HCT116 (cell line): Measurements from ENCODE around the gene MYL3. TPM values are rescaled to one million over a fixed set of nuclear protein-coding genes. Genes with fewer than 3 reads are reported as not detected.

ENCODE experiments used
- ATAC-seq: fragments of 200-7000 bp; cut with Tn5 transposase; 2 replicates; pipeline ENCODE4 v1.9.1; 2020; ENCODE audit warnings: mild to moderate bottlenecking, moderate library complexity
- BruUV-seq: library from RNA; stranded (reverse); fragments of 400-500 nt; replicated peaks from 2 replicates; lab custom pipeline; 2021; lab: Mats Ljungman, UMichigan
- CTCF ChIA-PET: fragments of 300-600 bp; sonication (Branson Sonifier 250); formaldehyde crosslinking; loops from one replicate; lab custom pipeline; 2021; ENCODE audit warnings: antibody characterized with exemption; lab: Charles Lee
- POLR2A ChIA-PET: fragments of 300-600, 350-600 bp; sonication (Branson Sonifier 250); formaldehyde crosslinking; loops from one replicate; lab custom pipeline; 2021; ENCODE audit warnings: antibody characterized with exemption; lab: Charles Lee
- RAD21 ChIA-PET, 2 experiments: fragments of 300-600 bp; sonication (Branson Sonifier 250); formaldehyde crosslinking; loops; one replicate each; lab custom pipeline; 2023; ENCODE audit warnings: low total read pairs in 2 of 2; ENCODE audit not compliant: uncharacterized antibody in 2 of 2, unreplicated experiment in 2 of 2, low non-redundant PET in 1 of 2; lab: Charles Lee
- DNase-seq: peaks from one replicate; pipeline ENCODE4 v3.0.0-alpha.2; 2010; ENCODE audit warnings: low read depth, low spot score
- H2AFZ ChIP-seq: fragments of 200-600 bp; shearing (Covaris generic), sonication (generic); 2 replicates; pipeline ENCODE4 v1.6.1; 2017; ENCODE audit warnings: low read depth, mixed run types, mixed read lengths, antibody characterized with exemption, low read length; ENCODE audit not compliant: poor library complexity, severe bottlenecking
- H3K27ac ChIP-seq: 2 replicates; pipeline ENCODE4 v1.5.1; 2012; ENCODE audit warnings: low read depth, low read length
- H3K27me3 ChIP-seq: fragments of 200-600 bp; sonication (generic); 2 replicates; pipeline ENCODE4 v1.6.1; 2016; ENCODE audit warnings: mixed run types, low read length, mixed read lengths; ENCODE audit not compliant: insufficient read depth
- H3K36me3 ChIP-seq, 2 experiments: fragments of 200-500 bp in 1 of 2; fragments of 200-600 bp in 1 of 2; sonication (Bioruptor generic) in 1 of 2; sonication (generic) in 1 of 2; 2 replicates each; pipeline versions ENCODE4 v1.5.1 to v1.6.1; 2014 to 2016; ENCODE audit warnings: low read length in 2 of 2, inconsistent platforms in 1 of 2, mixed read lengths in 1 of 2, mixed run types in 1 of 2; ENCODE audit not compliant: insufficient read depth in 2 of 2, control insufficient read depth in 1 of 2
- H3K4me1 ChIP-seq, 2 experiments: fragments of 200-600 bp in 1 of 2; sonication (generic) in 1 of 2; 2 replicates each; pipeline versions ENCODE4 v1.5.1 to v1.6.1; 2012 to 2017; ENCODE audit warnings: low read length in 2 of 2, inconsistent platforms in 1 of 2, mild to moderate bottlenecking in 1 of 2, mixed read lengths in 1 of 2, mixed run types in 1 of 2, moderate library complexity in 1 of 2; ENCODE audit not compliant: insufficient read depth in 2 of 2, control insufficient read depth in 1 of 2
- H3K4me2 ChIP-seq: fragments of 200-600 bp; sonication (generic); 2 replicates; pipeline ENCODE4 v1.6.1; 2017; ENCODE audit warnings: mixed run types, low read length, mixed read lengths
- H3K4me3 ChIP-seq, 2 experiments: fragments of 200-600 bp in 1 of 2; sonication (generic) in 1 of 2; replicated peaks in 1 of 2; 2 replicates each; pipeline ENCODE4 v1.5.1; 2011 to 2016; ENCODE audit warnings: low read length in 2 of 2, control low read depth in 1 of 2, low read depth in 1 of 2, mild to moderate bottlenecking in 1 of 2, mixed read lengths in 1 of 2, mixed run types in 1 of 2
- H3K79me2 ChIP-seq: fragments of 200-600 bp; sonication (generic); 2 replicates; pipeline ENCODE4 v1.6.1; 2017; ENCODE audit warnings: mild to moderate bottlenecking, mixed run types, low read length, moderate library complexity, mixed read lengths; ENCODE audit not compliant: insufficient read depth
- H3K9ac ChIP-seq: fragments of 200-600 bp; sonication (generic); 2 replicates; pipeline ENCODE4 v1.6.1; 2016; ENCODE audit warnings: low read length, mixed read lengths
- H3K9me2 ChIP-seq: fragments of 200-600 bp; sonication (generic), shearing (Covaris generic); 2 replicates; pipeline ENCODE4 v1.6.1; 2017; ENCODE audit warnings: mixed run types, mild to moderate bottlenecking, moderate library complexity; ENCODE audit not compliant: insufficient read depth
- H3K9me3 ChIP-seq, 2 experiments: fragments of 200-500 bp in 1 of 2; fragments of 200-600 bp in 1 of 2; sonication (Bioruptor generic) in 1 of 2; sonication (generic) in 1 of 2; 2 replicates each; pipeline ENCODE4 v1.6.1; 2014 to 2017; ENCODE audit warnings: low read length in 2 of 2, mixed read lengths in 2 of 2, inconsistent platforms in 1 of 2, low read depth in 1 of 2, mild to moderate bottlenecking in 1 of 2, mixed run types in 1 of 2, moderate library complexity in 1 of 2; ENCODE audit not compliant: control insufficient read depth in 1 of 2, insufficient read depth in 1 of 2
- H4K20me1 ChIP-seq: fragments of 200-600 bp; sonication (generic), shearing (Covaris generic); 2 replicates; pipeline ENCODE4 v1.6.1; 2017; ENCODE audit warnings: mixed run types, mild to moderate bottlenecking, moderate library complexity; ENCODE audit not compliant: insufficient read depth
- CBX3 ChIP-seq: IDR thresholded peaks from 2 replicates; pipeline ENCODE4 v1.6.1; 2012; ENCODE audit warnings: low read depth
- CEBPB ChIP-seq: IDR thresholded peaks from 2 replicates; pipeline ENCODE4 v1.6.1; 2012; ENCODE audit warnings: low read depth
- EZH2 ChIP-seq: fragments of 200-600 bp; sonication (generic); IDR thresholded peaks from 2 replicates; pipeline ENCODE4 v1.6.1; 2017; ENCODE audit warnings: antibody characterized with exemption, mixed run types
- POLR2AphosphoS5 ChIP-seq: IDR thresholded peaks from 2 replicates; pipeline ENCODE4 v1.6.1; 2011; ENCODE audit warnings: mild to moderate bottlenecking, low read depth, low read length, moderate library complexity
- ZNF274 ChIP-seq: fragments of 200-500 bp; sonication (Bioruptor generic); IDR thresholded peaks from 2 replicates; pipeline ENCODE4 v1.6.1; 2014; ENCODE audit warnings: mild to moderate bottlenecking, low read depth, low read length, inconsistent platforms
- intact Hi-C: fragments of 100-400 bp; cut with micrococcal nuclease; formaldehyde crosslinking; loops from 2 replicates; pipeline ENCODE4 v1.10.0; 2022
- total RNA-seq: library from RNA; stranded (reverse); gene quantifications from one replicate; pipeline ENCODE4 v1.2.1, GENCODE V29; 2021; ENCODE audit not compliant: unreplicated experiment
- TF ChIP-seq, protein P1 (sequence below): IDR thresholded peaks from 2 replicates; pipeline ENCODE4 v1.6.1; 2011; ENCODE audit warnings: mild to moderate bottlenecking, low read length, moderate library complexity; ENCODE audit not compliant: insufficient replicate concordance; ENCODE audit errors: extremely low read depth
- TF ChIP-seq, protein P2 (sequence below), 3 experiments: fragments of 200-600 bp in 1 of 3; sonication (generic) in 1 of 3; IDR thresholded peaks in 2 of 3; conservative IDR thresholded peaks in 1 of 3; 2 replicates each; pipeline ENCODE4 v1.5.1; 2012 to 2017; ENCODE audit warnings: low read depth in 2 of 3, low read length in 2 of 3, antibody characterized with exemption in 1 of 3, borderline replicate concordance in 1 of 3, control low read depth in 1 of 3, mild to moderate bottlenecking in 1 of 3, mixed read lengths in 1 of 3, mixed run types in 1 of 3, moderate library complexity in 1 of 3; ENCODE audit not compliant: insufficient read depth in 1 of 3

The MYL3 gene
- total RNA-seq, 1 experiment from 2014 or later = not detected

DNA sequence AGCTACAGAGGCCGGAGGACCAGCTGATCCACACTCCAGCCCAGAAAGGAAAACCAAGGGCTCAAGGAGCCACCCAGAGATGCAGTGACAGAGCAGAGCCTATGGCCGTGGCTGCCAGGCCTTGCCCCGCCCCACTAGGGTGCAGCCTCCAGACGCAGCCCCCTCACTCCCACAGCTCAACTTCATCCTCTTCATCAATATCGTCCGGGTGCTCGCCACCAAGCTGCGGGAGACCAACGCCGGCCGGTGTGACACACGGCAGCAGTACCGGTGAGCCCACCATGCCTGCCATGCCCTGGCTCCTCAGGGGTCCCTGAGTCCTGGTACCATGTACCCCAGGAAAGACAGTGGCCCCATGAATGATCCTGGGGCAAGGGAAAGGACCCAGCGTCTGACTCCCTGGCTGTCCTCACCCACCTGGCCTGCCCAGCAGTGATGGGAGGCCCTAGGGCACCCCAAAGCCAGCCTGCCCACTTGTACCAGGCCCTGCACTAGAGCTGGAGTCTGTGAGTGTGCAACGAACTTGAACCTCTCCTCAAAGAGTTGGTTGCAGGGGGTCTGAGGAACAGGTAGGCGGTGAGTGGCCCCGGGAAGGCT is 38.4 kb upstream of the MYL3 start (continued):
- TF ChIP-seq, protein P1, sequence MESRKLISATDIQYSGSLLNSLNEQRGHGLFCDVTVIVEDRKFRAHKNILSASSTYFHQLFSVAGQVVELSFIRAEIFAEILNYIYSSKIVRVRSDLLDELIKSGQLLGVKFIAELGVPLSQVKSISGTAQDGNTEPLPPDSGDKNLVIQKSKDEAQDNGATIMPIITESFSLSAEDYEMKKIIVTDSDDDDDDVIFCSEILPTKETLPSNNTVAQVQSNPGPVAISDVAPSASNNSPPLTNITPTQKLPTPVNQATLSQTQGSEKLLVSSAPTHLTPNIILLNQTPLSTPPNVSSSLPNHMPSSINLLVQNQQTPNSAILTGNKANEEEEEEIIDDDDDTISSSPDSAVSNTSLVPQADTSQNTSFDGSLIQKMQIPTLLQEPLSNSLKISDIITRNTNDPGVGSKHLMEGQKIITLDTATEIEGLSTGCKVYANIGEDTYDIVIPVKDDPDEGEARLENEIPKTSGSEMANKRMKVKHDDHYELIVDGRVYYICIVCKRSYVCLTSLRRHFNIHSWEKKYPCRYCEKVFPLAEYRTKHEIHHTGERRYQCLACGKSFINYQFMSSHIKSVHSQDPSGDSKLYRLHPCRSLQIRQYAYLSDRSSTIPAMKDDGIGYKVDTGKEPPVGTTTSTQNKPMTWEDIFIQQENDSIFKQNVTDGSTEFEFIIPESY = no peak

DNA sequence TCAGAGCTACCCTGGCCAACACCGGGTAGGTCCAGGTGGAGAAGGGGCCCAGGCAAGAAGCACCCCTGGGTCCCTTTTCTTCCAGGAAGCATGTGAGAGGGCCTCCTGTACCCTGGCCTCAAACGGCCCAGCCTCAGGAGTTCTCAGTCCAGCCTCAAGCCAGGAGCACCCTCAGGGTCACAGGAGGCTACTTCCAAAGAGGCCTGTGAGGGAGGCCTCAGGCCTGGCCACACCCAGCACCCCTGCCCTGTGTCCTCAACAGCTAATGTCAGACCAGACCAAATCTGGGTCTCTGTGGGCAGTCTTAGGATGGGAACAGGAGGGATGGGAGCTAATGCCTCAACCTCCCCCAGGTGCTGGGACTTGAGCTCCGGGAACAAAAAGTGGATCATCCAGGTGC is 37.8 kb upstream of the MYL3 start:
- Histone ChIP-seq H3K4me2 (no peak overlapping the region), H3K27me3 (no peaks in the 10 kb centered on the region), H3K4me3 (no peak overlapping the region), H3K9me3 (no peaks in the 10 kb centered on the region), H3K79me2 (no peaks in the 10 kb centered on the region), H3K4me1 (peaks cover 0 to 11% of the 10 kb centered on the region in 2 experiments; a peak in 2 of 4 replicates), H3K27ac (no peak overlapping the region), H4K20me1 (no peaks in the 10 kb centered on the region), H2AFZ (no peak overlapping the region), H3K36me3 (no peaks in the 10 kb centered on the region), H3K9me2 (no peaks in the 10 kb centered on the region), H3K9ac (no peak overlapping the region)
- no TSS peak for BruUV-seq
- TF ChIP-seq CBX3 = no peak
- TF ChIP-seq ZNF274 = no peak
- TF ChIP-seq, protein P2, sequence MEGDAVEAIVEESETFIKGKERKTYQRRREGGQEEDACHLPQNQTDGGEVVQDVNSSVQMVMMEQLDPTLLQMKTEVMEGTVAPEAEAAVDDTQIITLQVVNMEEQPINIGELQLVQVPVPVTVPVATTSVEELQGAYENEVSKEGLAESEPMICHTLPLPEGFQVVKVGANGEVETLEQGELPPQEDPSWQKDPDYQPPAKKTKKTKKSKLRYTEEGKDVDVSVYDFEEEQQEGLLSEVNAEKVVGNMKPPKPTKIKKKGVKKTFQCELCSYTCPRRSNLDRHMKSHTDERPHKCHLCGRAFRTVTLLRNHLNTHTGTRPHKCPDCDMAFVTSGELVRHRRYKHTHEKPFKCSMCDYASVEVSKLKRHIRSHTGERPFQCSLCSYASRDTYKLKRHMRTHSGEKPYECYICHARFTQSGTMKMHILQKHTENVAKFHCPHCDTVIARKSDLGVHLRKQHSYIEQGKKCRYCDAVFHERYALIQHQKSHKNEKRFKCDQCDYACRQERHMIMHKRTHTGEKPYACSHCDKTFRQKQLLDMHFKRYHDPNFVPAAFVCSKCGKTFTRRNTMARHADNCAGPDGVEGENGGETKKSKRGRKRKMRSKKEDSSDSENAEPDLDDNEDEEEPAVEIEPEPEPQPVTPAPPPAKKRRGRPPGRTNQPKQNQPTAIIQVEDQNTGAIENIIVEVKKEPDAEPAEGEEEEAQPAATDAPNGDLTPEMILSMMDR (IDR thresholded peaks at IDR 0.05 in 2 of 3, conservative IDR thresholded peaks at IDR 0.05 in 1 of 3; ENCODE audit: borderline replicate concordance in 1 of 3, insufficient read depth in 1 of 3, low read depth in 2 of 3, low read length in 2 of 3) = no peak
- TF ChIP-seq, protein P1 = no peak
- no peak for TF ChIP-seq CEBPB
- no peak for TF ChIP-seq POLR2AphosphoS5
- no peak for TF ChIP-seq EZH2
- ATAC-seq (no peak), DNase-seq (no peak)
- intact Hi-C loops = no loop called here
- POLR2A ChIA-PET = interaction anchor here (0.9 kb wide), 1 partner anchor 208 kb away, joined by 3 read pairs; the partner anchor contains the start of gene ALS2CL
- RAD21 ChIA-PET = no interaction called here
- CTCF ChIA-PET = interaction anchor here (1.7 kb wide), 1 partner anchor 9 kb away, joined by 8 read pairs; no protein-coding TSS in a partner anchor
